HL-60 (cell line): ENCODE results near the gene ADRA2C.

ENCODE experiments used
- DNase-seq, 2 experiments: peaks; one replicate each; pipeline ENCODE4 v3.0.0-alpha.2; 2010 to 2020; ENCODE audit warnings: low read depth in 1 of 2, low spot score in 1 of 2
- H3K27ac ChIP-seq: fragments of 250-450 bp; sonication (Bioruptor Pico); replicated peaks from 2 replicates; pipeline ENCODE4 v1.5.1; 2020; ENCODE audit warnings: mild to moderate bottlenecking, moderate library complexity
- H3K27me3 ChIP-seq: fragments of 250-450 bp; sonication (Bioruptor Pico); 2 replicates; pipeline ENCODE4 v1.5.1; 2021; ENCODE audit warnings: mild to moderate bottlenecking, moderate library complexity; ENCODE audit not compliant: insufficient read depth, poor library complexity, severe bottlenecking
- H3K4me3 ChIP-seq: replicated peaks from 2 replicates; pipeline ENCODE4 v1.5.1; 2011; ENCODE audit warnings: mild to moderate bottlenecking, control low read depth, low read length; ENCODE audit not compliant: insufficient read depth
- GABPA ChIP-seq: IDR thresholded peaks from 2 replicates; pipeline ENCODE4 v1.6.1; 2012; ENCODE audit warnings: low read depth
- POLR2AphosphoS5 ChIP-seq: IDR thresholded peaks from 2 replicates; pipeline ENCODE4 v1.6.1; 2012; ENCODE audit warnings: low read depth
- SPI1 ChIP-seq: IDR thresholded peaks from 2 replicates; pipeline ENCODE4 v1.6.1; 2012; ENCODE audit warnings: low read depth, mild to moderate bottlenecking, borderline replicate concordance
- TF ChIP-seq, protein P1 (sequence below): IDR thresholded peaks from 2 replicates; pipeline ENCODE4 v1.6.1; 2012; ENCODE audit warnings: low read depth; ENCODE audit not compliant: insufficient replicate concordance
- TF ChIP-seq, protein P2 (sequence below): IDR thresholded peaks from one replicate; pipeline ENCODE4 v1.5.1; 2011; ENCODE audit warnings: low read length, control low read depth, inconsistent platforms; ENCODE audit not compliant: insufficient read depth

The ADRA2C gene

DNA sequence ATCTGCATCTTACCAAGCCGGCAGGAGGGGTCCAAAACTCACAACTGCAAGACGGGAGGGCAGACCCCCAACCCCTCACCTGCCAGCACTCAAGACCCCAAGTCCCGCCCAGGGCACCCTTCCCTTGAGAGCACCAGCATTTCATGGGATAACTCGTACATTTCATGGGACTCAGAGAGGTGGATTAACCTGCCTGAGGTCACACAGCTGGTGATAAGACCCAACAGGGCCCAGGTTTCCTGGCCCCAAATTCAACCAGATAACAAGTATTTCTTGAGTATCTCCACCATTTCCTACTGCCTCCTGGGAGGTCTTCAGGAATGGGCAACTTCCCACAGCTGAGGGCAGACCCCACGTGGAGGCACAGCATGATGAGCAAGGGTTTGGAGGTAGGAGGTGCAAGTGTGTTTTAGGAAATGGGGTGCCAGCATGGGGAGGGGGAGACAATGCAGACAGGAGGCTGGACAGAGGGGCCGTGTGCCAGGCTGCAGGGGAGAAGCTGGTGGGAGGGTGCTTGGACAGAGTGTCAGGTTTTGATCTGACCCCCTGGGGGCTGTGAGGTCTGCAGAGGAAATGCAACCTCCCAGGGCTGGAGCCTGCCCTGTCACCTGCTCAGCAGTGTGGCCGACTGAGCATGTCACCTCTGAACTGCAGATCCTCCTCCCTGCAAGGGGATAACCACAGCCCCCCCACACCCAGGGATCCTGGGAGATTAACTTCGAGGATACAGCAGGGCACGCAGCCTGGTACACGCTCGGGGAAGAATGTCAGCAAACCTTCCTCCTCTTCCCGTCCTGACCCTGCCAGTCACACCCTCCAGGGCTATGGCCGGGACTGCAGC is 4.4 kb downstream of the ADRA2C start:
- TF ChIP-seq GABPA (no peak), SPI1 (no peak), POLR2AphosphoS5 (no peak)
- TF ChIP-seq, protein P1, sequence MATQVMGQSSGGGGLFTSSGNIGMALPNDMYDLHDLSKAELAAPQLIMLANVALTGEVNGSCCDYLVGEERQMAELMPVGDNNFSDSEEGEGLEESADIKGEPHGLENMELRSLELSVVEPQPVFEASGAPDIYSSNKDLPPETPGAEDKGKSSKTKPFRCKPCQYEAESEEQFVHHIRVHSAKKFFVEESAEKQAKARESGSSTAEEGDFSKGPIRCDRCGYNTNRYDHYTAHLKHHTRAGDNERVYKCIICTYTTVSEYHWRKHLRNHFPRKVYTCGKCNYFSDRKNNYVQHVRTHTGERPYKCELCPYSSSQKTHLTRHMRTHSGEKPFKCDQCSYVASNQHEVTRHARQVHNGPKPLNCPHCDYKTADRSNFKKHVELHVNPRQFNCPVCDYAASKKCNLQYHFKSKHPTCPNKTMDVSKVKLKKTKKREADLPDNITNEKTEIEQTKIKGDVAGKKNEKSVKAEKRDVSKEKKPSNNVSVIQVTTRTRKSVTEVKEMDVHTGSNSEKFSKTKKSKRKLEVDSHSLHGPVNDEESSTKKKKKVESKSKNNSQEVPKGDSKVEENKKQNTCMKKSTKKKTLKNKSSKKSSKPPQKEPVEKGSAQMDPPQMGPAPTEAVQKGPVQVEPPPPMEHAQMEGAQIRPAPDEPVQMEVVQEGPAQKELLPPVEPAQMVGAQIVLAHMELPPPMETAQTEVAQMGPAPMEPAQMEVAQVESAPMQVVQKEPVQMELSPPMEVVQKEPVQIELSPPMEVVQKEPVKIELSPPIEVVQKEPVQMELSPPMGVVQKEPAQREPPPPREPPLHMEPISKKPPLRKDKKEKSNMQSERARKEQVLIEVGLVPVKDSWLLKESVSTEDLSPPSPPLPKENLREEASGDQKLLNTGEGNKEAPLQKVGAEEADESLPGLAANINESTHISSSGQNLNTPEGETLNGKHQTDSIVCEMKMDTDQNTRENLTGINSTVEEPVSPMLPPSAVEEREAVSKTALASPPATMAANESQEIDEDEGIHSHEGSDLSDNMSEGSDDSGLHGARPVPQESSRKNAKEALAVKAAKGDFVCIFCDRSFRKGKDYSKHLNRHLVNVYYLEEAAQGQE: no peak
- TF ChIP-seq, protein P2, sequence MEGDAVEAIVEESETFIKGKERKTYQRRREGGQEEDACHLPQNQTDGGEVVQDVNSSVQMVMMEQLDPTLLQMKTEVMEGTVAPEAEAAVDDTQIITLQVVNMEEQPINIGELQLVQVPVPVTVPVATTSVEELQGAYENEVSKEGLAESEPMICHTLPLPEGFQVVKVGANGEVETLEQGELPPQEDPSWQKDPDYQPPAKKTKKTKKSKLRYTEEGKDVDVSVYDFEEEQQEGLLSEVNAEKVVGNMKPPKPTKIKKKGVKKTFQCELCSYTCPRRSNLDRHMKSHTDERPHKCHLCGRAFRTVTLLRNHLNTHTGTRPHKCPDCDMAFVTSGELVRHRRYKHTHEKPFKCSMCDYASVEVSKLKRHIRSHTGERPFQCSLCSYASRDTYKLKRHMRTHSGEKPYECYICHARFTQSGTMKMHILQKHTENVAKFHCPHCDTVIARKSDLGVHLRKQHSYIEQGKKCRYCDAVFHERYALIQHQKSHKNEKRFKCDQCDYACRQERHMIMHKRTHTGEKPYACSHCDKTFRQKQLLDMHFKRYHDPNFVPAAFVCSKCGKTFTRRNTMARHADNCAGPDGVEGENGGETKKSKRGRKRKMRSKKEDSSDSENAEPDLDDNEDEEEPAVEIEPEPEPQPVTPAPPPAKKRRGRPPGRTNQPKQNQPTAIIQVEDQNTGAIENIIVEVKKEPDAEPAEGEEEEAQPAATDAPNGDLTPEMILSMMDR: no peak
- Histone ChIP-seq H3K27ac (no peak overlapping the region), H3K27me3 (peaks cover 15% of the 10 kb centered on the region), H3K4me3 (no peak overlapping the region)
- DNase-seq: no peak

DNA sequence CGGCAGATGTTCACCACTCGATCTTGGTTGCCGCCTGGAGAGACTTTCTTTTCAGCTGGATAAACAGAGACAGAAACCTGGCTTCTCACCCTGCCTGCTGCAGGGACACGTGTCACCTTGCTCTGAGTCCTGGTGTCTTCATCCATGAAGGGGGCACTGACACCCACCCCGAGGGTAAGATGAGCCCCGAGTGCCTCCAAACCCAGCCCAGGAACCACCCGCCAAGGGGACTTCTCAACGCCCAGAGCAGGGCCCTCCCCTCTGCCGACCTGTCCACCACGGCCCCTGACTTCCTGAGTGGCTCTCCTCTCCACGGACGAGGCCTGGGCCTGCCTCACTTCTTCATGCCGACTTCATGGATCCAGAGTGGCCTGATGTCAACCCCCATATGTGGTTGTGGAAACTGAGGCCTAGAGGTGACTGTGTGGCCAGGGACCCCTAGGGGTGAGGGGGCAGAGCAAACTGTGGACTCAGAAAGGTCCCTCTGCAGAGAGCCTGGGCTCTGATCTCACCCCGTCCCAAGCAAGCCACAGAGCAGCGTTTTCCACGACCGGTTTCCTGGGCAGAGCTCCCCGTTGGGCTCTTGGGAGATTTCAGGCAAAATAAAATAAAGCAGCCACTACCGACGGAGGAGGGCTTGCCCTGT is 5.1 kb downstream of the ADRA2C start:
- DNase-seq: no peak
- Histone ChIP-seq H3K27me3 (peaks cover 15% of the 10 kb centered on the region), H3K4me3 (no peak overlapping the region), H3K27ac (no peak overlapping the region)
- TF ChIP-seq SPI1: no peak

DNA sequence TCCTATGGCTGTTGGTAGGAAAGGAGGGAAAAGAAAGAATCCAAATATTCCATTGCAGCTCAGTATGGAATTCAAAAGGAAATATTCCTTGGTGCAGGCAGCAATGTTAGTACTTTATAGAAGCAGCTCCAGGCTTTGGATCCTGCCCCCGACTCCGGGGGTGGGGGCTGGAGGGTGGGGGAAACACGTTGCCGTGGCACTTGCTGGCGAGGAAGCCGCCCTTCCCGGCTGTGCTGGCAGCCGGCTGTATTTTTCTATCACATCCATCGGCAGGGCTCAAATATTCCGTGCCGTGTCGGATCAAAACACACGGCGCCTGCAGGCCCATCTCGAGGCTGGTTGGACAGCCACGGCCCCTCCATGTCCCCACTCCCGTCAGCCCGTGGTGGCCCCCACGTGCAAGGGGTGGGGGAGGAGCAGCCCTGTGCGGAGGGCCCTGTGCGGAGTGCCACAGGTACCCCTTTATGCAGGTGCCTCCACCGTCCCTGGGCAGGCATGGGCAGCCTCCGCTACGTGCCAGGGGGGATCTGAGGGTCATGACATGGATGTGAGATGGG is 5.8 kb downstream of the ADRA2C start:
- Histone ChIP-seq H3K4me3 (no peak overlapping the region), H3K27ac (no peak overlapping the region), H3K27me3 (peaks cover 11% of the 10 kb centered on the region)
- TF ChIP-seq POLR2AphosphoS5 (no peak), SPI1 (no peak), GABPA (no peak)
- TF ChIP-seq, protein P2: no peak
- TF ChIP-seq, protein P1: no peak
- DNase-seq: no peak

DNA sequence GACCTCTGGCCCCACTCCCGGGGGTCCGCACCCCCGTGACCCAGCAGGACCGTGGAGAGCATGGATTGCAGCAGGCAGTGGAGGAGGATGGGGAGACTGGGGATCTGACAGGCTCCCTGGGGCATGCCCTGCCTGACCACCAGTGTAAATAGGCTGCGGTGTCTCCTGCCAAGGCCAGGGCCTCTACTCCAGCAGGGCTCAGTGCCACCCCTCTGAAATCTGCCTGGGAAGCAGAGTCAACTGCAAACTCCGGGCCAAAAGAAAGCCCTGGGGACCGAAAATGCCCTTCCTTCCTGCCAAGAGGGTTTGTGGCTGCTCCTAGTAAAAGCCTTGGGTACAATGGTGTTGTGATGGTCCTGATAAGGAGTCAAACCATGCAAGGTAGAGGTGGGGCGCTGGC is 6.4 kb downstream of the ADRA2C start:
- TF ChIP-seq SPI1 (no peak), GABPA (no peak), POLR2AphosphoS5 (no peak)
- TF ChIP-seq, protein P1: no peak
- TF ChIP-seq, protein P2: no peak
- Histone ChIP-seq H3K27me3 (peaks cover 8% of the 10 kb centered on the region), H3K27ac (no peak overlapping the region), H3K4me3 (no peak overlapping the region)
- no peak for DNase-seq
